ENCODE measurements around the gene NRP1.

NRP1 gene

GRCh38 chr10:33245343-33245742, 89.1 kb downstream of the NRP1 start:
- no peak overlapping the region for H3K4me3 ChIP-seq (ENCODE audit: low read length)
- DNase-seq (ENCODE audit: low read depth), result no peak
- TF ChIP-seq CTCF (IDR thresholded peaks at IDR 0.05; ENCODE audit: insufficient read depth, low read depth, low read length, missing control alignments), result no peak

GRCh38 chr10:33244354-33244967, 90.0 kb downstream of the NRP1 start:
- no peak overlapping the region for H3K4me3 ChIP-seq (ENCODE audit: low read length)
- no peak for DNase-seq (ENCODE audit: low read depth)
- no peak for TF ChIP-seq CTCF (IDR thresholded peaks at IDR 0.05; ENCODE audit: insufficient read depth, low read depth, low read length, missing control alignments)

- no peak for DNase-seq (ENCODE audit: low read depth)
- TF ChIP-seq CTCF (IDR thresholded peaks at IDR 0.05; ENCODE audit: insufficient read depth, low read depth, low read length, missing control alignments), result no peak
These were observed 90.8 kb downstream of the NRP1 start for GRCh38 chr10:33243703-33244102.

GRCh38 chr10:33242931-33243330, 91.5 kb downstream of the NRP1 start:
- DNase-seq (ENCODE audit: low read depth), result no peak
- TF ChIP-seq CTCF (IDR thresholded peaks at IDR 0.05; ENCODE audit: insufficient read depth, low read depth, low read length, missing control alignments), result no peak
- no peak overlapping the region for H3K4me3 ChIP-seq (ENCODE audit: low read length)

More at GRCh38 chr10:33243703-33244102, 90.8 kb downstream of the NRP1 start:
- H3K4me3 ChIP-seq (ENCODE audit: low read length), result no peak overlapping the region

GRCh38 chr10:33241351-33241750, 93.1 kb downstream of the NRP1 start:
- no peak overlapping the region for H3K4me3 ChIP-seq (ENCODE audit: low read length)
- TF ChIP-seq CTCF (IDR thresholded peaks at IDR 0.05; ENCODE audit: insufficient read depth, low read depth, low read length, missing control alignments), result no peak
- no peak for DNase-seq (ENCODE audit: low read depth)

- no peak for DNase-seq (ENCODE audit: low read depth)
- no peak for TF ChIP-seq CTCF (IDR thresholded peaks at IDR 0.05; ENCODE audit: insufficient read depth, low read depth, low read length, missing control alignments)
- H3K4me3 ChIP-seq (ENCODE audit: low read length), result no peak overlapping the region
These were observed 93.5 kb downstream of the NRP1 start for GRCh38 chr10:33240931-33241330.

GRCh38 chr10:33240258-33240657, 94.2 kb downstream of the NRP1 start:
- TF ChIP-seq CTCF (IDR thresholded peaks at IDR 0.05; ENCODE audit: insufficient read depth, low read depth, low read length, missing control alignments), result no peak
- DNase-seq (ENCODE audit: low read depth), result no peak
- no peak overlapping the region for H3K4me3 ChIP-seq (ENCODE audit: low read length)
